ENCODE data around the gene PPFIBP2.

The PPFIBP2 gene

DNA sequence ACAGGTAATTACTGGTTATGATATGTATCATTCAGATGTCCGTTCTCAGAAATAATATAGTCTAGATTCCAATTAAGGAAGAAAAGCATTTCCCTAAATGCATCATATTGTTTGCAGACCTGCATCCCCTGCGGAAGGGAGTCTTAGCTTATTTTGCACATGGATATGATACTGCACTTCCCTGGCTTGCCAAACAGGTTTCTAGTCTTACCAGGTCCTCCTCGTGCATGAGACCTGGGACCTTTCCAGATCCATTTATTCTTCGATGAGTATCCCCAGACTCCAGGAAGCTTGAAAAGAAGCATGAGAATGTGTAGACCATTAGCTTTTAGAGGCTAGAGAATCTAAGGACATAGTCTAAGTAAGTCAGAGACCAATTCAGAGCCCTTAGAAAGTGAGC, 128.9 kb downstream of the PPFIBP2 start:
- DNase-seq (ENCODE audit: low read depth) = peak; percentile 56
- no peak for TF ChIP-seq CTCF (IDR thresholded peaks at IDR 0.05; ENCODE audit: insufficient read depth, low read depth, low read length, missing control alignments)
- H3K4me3 ChIP-seq (ENCODE audit: low read length) = no peak overlapping the region

DNA sequence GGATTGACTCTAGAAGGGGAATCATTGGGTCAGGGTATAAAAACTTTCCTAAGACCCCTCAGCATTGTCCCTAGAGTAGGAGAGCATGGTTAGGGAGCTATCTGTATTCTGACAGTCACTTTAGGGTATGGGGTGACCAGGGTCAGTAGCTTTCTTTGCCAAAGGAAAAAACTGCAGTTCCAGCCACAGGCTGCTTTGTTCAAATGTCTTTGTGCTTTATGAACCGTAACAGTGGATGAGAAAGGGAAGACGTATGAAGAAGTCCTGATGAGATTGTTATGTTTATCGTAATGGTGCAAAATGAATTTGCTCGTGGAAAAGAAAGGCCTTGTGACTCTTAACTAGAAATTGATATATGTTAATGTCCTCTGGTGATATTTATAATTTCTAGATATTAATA, 129.5 kb downstream of the PPFIBP2 start:
- no peak overlapping the region for H3K4me3 ChIP-seq (ENCODE audit: low read length)
- no peak for DNase-seq (ENCODE audit: low read depth)
- TF ChIP-seq CTCF (IDR thresholded peaks at IDR 0.05; ENCODE audit: insufficient read depth, low read depth, low read length, missing control alignments) = no peak

DNA sequence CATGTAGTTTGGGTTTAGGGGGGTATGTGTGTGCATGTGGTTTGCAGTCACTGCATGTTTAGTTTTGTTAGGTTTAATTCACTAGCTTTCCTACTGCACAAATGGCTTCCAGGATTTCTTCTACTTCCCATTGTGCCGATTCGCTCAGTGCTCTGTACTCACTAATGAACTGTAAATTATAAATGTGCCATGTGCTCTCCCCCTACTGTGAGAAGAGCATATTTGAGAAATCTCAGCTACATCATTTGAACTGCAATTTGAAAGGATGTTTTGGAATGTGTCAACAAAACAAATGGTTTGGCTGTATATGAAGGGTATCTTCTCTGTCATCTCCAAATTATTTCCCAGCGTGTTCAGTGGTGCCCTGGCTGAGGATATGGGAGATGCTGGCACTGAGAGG, 131.4 kb downstream of the PPFIBP2 start:
- TF ChIP-seq CTCF (IDR thresholded peaks at IDR 0.05; ENCODE audit: insufficient read depth, low read depth, low read length, missing control alignments) = no peak
- DNase-seq (ENCODE audit: low read depth) = no peak

DNA sequence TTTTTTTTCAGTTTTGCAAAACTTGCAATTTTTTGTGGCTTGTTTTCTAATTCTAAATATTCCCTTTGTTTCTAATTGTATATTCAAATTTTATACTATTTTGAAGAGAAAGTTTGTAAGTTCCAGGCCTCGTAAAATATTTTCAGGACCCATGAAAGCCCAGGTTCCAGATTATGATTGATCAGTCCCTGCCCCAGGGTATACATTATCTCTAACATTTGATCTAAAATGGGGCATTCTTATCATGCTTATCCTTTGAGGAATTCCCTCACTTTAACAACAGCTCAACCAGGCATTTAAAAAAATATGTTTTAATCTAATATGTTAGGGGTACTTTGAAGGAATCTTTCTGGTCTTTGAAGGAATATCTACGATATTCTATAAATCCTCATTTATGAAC, 133.1 kb downstream of the PPFIBP2 start:
- no peak for DNase-seq (ENCODE audit: low read depth)
- H3K4me3 ChIP-seq (ENCODE audit: low read length) = no peak overlapping the region
- TF ChIP-seq CTCF (IDR thresholded peaks at IDR 0.05; ENCODE audit: insufficient read depth, low read depth, low read length, missing control alignments) = no peak

More for the DNA sequence above, 131.4 kb downstream of the PPFIBP2 start:
- H3K4me3 ChIP-seq (ENCODE audit: low read length) = no peak overlapping the region

GRCh38 chr11:7648264-7648663, 134.5 kb downstream of the PPFIBP2 start:
- no peak for TF ChIP-seq CTCF (IDR thresholded peaks at IDR 0.05; ENCODE audit: insufficient read depth, low read depth, low read length, missing control alignments)
- H3K4me3 ChIP-seq (ENCODE audit: low read length) = no peak overlapping the region
- no peak for DNase-seq (ENCODE audit: low read depth)

DNA sequence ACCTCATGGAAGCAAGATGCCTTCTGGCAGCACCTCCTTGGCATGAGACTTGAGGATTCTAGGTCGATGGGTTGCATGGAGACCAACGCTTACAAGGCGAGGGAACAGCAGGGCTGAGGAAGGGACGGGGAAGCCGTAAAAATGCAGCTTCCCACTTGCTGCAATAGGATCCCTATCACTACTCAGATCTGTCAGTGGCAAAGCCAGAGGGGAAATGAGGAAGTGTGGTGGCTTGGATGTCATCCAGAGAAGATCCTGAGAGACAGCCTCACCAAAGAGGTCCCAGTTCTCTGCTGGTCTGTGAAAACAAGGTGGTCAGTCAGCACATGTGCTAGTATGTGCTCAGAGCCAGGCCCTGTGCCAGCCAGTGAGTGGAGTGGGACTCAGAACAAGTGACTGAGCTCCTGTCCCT, 137.3 kb downstream of the PPFIBP2 start:
- no peak overlapping the region for H3K4me3 ChIP-seq (ENCODE audit: low read length)
- no peak for DNase-seq (ENCODE audit: low read depth)
- TF ChIP-seq CTCF (IDR thresholded peaks at IDR 0.05; ENCODE audit: insufficient read depth, low read depth, low read length, missing control alignments) = no peak

DNA sequence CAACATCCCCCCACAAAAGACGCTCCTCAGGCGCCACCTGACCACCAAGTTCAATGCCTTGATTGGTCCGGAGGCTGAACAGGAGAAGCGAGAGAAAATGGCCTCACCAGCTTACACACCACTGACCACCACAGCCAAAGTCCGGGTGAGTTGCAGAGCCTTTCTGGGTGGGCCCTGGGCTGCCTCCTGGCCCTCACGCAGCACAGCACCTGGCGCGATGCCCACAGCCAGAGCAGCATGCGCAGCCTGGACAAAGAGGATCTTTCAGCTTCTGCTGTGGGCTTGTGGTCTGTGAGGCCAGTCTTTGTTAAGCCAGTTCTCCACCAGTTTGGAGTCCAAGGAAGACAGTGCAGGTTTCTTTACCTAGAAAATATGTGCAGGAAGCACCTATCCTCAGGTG, 137.9 kb downstream of the PPFIBP2 start:
- H3K4me3 ChIP-seq (ENCODE audit: low read length) = no peak overlapping the region
- no peak for DNase-seq (ENCODE audit: low read depth)
- no peak for TF ChIP-seq CTCF (IDR thresholded peaks at IDR 0.05; ENCODE audit: insufficient read depth, low read depth, low read length, missing control alignments)
